ENCODE data around the gene HSD17B3. TPM values are rescaled to one million over a fixed set of nuclear protein-coding genes. Genes with fewer than 3 reads are reported as not detected.

Gene HSD17B3
- total RNA-seq, 1 donor from 2014 or later = not detected

GRCh38 chr9:96214635-96215034, 87.3 kb downstream of the HSD17B3 start:
- Mint-ChIP-seq H3K4me3 (no peak overlapping the region), H3K27me3 (peaks cover 12% of the 10 kb centered on the region), H3K36me3 (peaks cover 3% of the 10 kb centered on the region), H3K4me1 (ENCODE audit: unreplicated experiment) (peaks cover 39% of the 10 kb centered on the region), H3K9me3 (peaks cover 5% of the 10 kb centered on the region), H3K27ac (no peak overlapping the region)
- no peak for TF ChIP-seq CTCF (conservative IDR thresholded peaks at IDR 0.05)
- DNase-seq (ENCODE audit: extremely low spot score, unreplicated experiment) = no peak

- Mint-ChIP-seq H3K4me3 (no peak overlapping the region), H3K27ac (no peak overlapping the region), H3K4me1 (ENCODE audit: unreplicated experiment) (peaks cover 15% of the 10 kb centered on the region), H3K9me3 (peaks cover 5% of the 10 kb centered on the region), H3K27me3 (peaks cover 3% of the 10 kb centered on the region), H3K36me3 (peaks cover 3% of the 10 kb centered on the region)
- no peak for TF ChIP-seq CTCF (conservative IDR thresholded peaks at IDR 0.05)
- DNase-seq (ENCODE audit: extremely low spot score, unreplicated experiment) = no peak
Observed at GRCh38 chr9:96209407-96210271, 92.3 kb downstream of the HSD17B3 start.

- Mint-ChIP-seq H3K4me1 (ENCODE audit: unreplicated experiment) (peaks cover 18% of the 10 kb centered on the region), H3K9me3 (no peaks in the 10 kb centered on the region), H3K4me3 (no peak overlapping the region), H3K36me3 (no peaks in the 10 kb centered on the region), H3K27ac (no peak overlapping the region), H3K27me3 (no peaks in the 10 kb centered on the region)
- no peak for TF ChIP-seq CTCF (conservative IDR thresholded peaks at IDR 0.05)
- DNase-seq (ENCODE audit: extremely low spot score, unreplicated experiment) = no peak
Observed at GRCh38 chr9:96206156-96206751, 95.7 kb downstream of the HSD17B3 start.

GRCh38 chr9:96204853-96205252, 97.1 kb downstream of the HSD17B3 start:
- H3K27ac Mint-ChIP-seq = no peak overlapping the region
- H3K4me1 Mint-ChIP-seq (ENCODE audit: unreplicated experiment) = peaks cover 18% of the 10 kb centered on the region
- no peaks in the 10 kb centered on the region for H3K27me3 Mint-ChIP-seq
- no peaks in the 10 kb centered on the region for H3K9me3 Mint-ChIP-seq
- H3K36me3 Mint-ChIP-seq = no peaks in the 10 kb centered on the region
- H3K4me3 Mint-ChIP-seq = no peak overlapping the region
- TF ChIP-seq CTCF (conservative IDR thresholded peaks at IDR 0.05) = no peak
- DNase-seq (ENCODE audit: extremely low spot score, unreplicated experiment) = no peak

- no peaks in the 10 kb centered on the region for H3K36me3 Mint-ChIP-seq
- DNase-seq (ENCODE audit: extremely low spot score, unreplicated experiment) = no peak
- no peak overlapping the region for H3K27ac Mint-ChIP-seq
- peaks cover 18% of the 10 kb centered on the region for H3K4me1 Mint-ChIP-seq (ENCODE audit: unreplicated experiment)
- no peak for TF ChIP-seq CTCF (conservative IDR thresholded peaks at IDR 0.05)
- no peaks in the 10 kb centered on the region for H3K27me3 Mint-ChIP-seq
- no peak overlapping the region for H3K4me3 Mint-ChIP-seq
- H3K9me3 Mint-ChIP-seq = no peaks in the 10 kb centered on the region
Observed at GRCh38 chr9:96203867-96204501, 98.0 kb downstream of the HSD17B3 start.
